Thymus (tissue), 11 donors: ENCODE data around the gene SUGP1. TPM values are rescaled to one million over a fixed set of nuclear protein-coding genes. Genes with fewer than 3 reads are reported as not detected.

ENCODE experiments used
- DNase-seq, 9 donors: peaks; one replicate each; pipeline ENCODE4 v3.0.0-alpha.2; 2013; ENCODE audit warnings: low spot score in 9 of 9, low read depth in 6 of 9, missing footprints in 1 of 9
- H3K27ac ChIP-seq, 2 donors: one replicate each; pipeline ENCODE4 v1.5.1; 2013; ENCODE audit warnings: control low read depth in 1 of 2, low read depth in 1 of 2, low read length in 1 of 2, mild to moderate bottlenecking in 1 of 2, moderate library complexity in 1 of 2
- H3K27me3 ChIP-seq, 2 donors: one replicate each; pipeline ENCODE4 v1.5.1; 2013; ENCODE audit warnings: low read length in 1 of 2; ENCODE audit not compliant: control insufficient read depth in 2 of 2, insufficient read depth in 1 of 2
- H3K36me3 ChIP-seq, 2 donors: one replicate each; pipeline ENCODE4 v1.5.1; 2013; ENCODE audit warnings: low read length in 1 of 2, mild to moderate bottlenecking in 1 of 2, moderate library complexity in 1 of 2; ENCODE audit not compliant: control insufficient read depth in 2 of 2, insufficient read depth in 2 of 2
- H3K4me1 ChIP-seq, 2 donors: one replicate each; pipeline ENCODE4 v1.5.1; 2013; ENCODE audit warnings: low read length in 2 of 2; ENCODE audit not compliant: control insufficient read depth in 2 of 2, insufficient read depth in 2 of 2
- H3K4me3 ChIP-seq, 2 donors: one replicate each; pipeline ENCODE4 v1.5.1; 2013; ENCODE audit warnings: low read length in 2 of 2, control low read depth in 1 of 2, mild to moderate bottlenecking in 1 of 2
- H3K9me3 ChIP-seq, 2 donors: one replicate each; pipeline ENCODE4 v1.5.1; 2013; ENCODE audit warnings: low read length in 1 of 2, mild to moderate bottlenecking in 1 of 2; ENCODE audit not compliant: control insufficient read depth in 2 of 2, insufficient read depth in 1 of 2
- WGBS: extraction: QIAGEN DNeasy Blood & Tissue Kit; methylation state at CpG from one replicate; pipeline ENCODE4 v1.1.7; 2013; 5-methylcytosine and 5-hydroxymethylcytosine counted together
- polyA plus RNA-seq: library from polyadenylated mRNA; stranded (reverse); fragments of 200-250 nt; gene quantifications from one replicate; pipeline ENCODE4 v1.2.3, GENCODE V29; 2013
- total RNA-seq: library from RNA; stranded (reverse); fragments of 120-200 nt; gene quantifications from one replicate; pipeline ENCODE4 v1.2.4, GENCODE V29; 2013
- donor health status: healthy.

The SUGP1 gene
- total and polyA plus RNA-seq, 2 donors, result 31.8 to 62.7 TPM

DNA sequence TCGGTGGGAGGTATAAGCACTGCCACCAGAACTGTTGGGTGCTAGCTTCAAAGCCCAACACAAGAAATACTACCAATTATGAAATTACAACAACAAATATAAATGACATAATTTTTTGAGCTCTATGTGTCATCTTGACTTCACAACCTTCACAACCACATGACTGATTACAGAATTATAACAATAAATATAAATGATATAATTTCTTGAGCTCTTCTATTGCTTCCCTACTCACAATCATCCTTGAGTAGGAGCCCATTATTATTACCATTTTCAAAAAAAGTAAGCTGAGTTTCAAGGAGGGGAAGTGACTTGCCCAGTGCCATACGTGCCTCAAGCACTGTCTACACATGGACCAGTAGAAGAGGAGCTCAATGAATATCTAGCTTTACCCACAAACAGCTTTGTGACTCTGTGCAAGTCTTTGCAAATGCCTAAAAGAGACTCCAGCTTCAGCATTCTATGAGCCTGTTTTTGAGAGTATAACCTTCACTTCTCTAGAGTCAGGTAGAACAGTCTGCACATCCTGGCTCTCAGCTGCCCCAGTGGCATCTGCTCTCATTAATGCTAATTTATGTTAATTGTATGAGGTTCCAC is 86.0 kb downstream of the SUGP1 start:
- no peak for DNase-seq
- Histone ChIP-seq H3K4me1 (no peaks in the 10 kb centered on the region), H3K4me3 (no peak overlapping the region), H3K9me3 (peaks cover 8 to 20% of the 10 kb centered on the region in 2 donors), H3K27ac (no peak overlapping the region), H3K27me3 (peaks cover 0 to 2% of the 10 kb centered on the region in 2 donors), H3K36me3 (no peaks in the 10 kb centered on the region)
- 94% methylated on average over 2 of the region's 2 CpGs for WGBS

DNA sequence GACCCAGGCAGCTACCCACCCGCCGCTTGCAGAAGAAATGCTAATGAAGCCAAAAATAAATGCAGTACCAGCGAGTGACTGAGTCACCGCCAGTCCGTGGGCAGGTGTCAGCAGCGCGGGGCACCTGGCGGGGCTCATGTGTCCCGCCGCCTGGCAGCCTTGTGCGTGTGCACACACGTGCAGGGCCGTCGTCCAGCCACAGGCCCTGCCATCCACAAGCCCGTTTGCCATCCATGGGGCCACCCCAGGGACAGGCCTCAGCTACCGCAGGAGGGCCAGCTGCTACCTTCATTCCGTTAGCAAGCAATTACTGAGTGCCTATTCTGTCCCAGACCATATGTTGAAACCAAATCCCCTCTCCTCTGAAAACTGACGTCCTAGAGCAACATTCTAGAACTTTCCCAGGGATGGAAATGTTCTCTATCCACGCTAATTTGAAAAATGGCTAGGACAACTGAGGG is 88.0 kb downstream of the SUGP1 start:
- Histone ChIP-seq H3K4me3 (no peak overlapping the region), H3K9me3 (peaks cover 8 to 20% of the 10 kb centered on the region in 2 donors), H3K36me3 (no peaks in the 10 kb centered on the region), H3K27me3 (peaks cover 0 to 8% of the 10 kb centered on the region in 2 donors), H3K4me1 (no peaks in the 10 kb centered on the region), H3K27ac (no peak overlapping the region)
- no peak for DNase-seq
- 81% methylated on average over 19 of the region's 19 CpGs for WGBS

DNA sequence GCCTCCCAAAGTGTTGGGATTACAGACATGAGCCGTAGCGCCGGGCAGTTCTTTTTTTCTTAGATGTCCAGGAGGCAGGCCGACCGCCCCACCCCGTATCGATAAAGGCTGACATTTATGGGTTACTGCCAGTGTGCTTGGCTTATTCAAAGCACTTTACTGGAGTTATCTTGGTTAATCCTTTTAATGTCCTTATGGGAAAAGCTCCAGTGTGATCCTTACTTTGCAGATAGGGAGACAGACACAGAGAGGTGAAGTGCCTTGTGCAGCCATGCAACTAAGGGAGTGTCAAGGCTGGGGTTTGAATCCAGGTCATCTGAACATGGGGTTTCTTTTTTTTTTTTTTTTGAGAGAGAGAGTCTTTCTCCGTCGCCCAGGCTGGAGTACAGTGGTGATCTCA is 89.3 kb downstream of the SUGP1 start:
- Histone ChIP-seq H3K27ac (no peak overlapping the region), H3K27me3 (peaks cover 0 to 16% of the 10 kb centered on the region in 2 donors), H3K4me3 (no peak overlapping the region), H3K36me3 (no peaks in the 10 kb centered on the region), H3K9me3 (peaks cover 8 to 20% of the 10 kb centered on the region in 2 donors), H3K4me1 (no peaks in the 10 kb centered on the region)
- no peak for DNase-seq
- WGBS, result 96% methylated on average over 9 of the region's 9 CpGs

DNA sequence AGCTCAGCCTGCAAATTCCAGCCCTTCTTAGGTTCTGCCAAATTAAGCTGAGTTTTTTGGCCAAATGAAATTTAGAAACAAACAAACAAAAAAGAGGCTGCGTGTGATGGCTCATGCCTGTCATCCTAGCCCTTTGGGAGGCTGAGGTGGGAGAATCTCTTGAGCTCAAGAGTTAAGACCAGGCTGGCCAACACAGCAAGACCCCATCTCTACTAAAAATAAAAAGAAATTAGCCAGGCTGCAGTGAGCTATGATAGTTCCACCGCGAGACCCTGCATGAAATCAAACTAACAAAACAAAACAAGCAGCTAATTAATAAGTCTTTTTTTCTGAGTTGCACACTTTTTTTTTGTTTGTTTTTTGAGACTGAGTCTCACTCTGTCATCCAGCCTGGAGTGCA is 90.6 kb downstream of the SUGP1 start:
- WGBS, result 95% methylated on average over 3 of the region's 3 CpGs

DNA sequence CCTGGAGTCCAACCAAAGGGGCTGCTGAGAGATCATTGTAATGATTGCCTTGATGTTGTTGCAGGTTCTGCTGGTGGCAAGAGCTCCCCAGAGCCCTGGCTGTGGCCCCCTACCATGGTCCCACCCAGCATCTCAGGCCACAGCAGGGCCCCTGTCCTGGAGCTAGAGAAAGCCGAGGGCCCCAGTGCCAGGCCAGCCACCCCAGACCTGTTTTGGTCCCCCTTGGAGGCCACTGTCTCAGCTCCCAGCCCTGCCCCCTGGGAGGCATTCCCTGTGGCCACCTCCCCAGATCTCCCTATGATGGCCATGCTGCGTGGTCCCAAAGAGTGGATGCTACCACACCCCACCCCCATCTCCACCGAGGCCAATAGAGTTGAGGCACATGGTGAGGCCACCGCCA is 93.1 kb downstream of the SUGP1 start:
- 89% methylated on average over 4 of the region's 4 CpGs for WGBS
- peaks cover 9 to 47% of the 10 kb centered on the region in 2 donors for H3K27me3 ChIP-seq

More for the DNA sequence above, 90.6 kb downstream of the SUGP1 start:
- no peak overlapping the region for H3K27ac ChIP-seq
- no peak overlapping the region for H3K4me3 ChIP-seq
- H3K36me3 ChIP-seq, result no peaks in the 10 kb centered on the region
- DNase-seq, result no peak
- peaks cover 2 to 4% of the 10 kb centered on the region in 2 donors for H3K4me1 ChIP-seq
- H3K9me3 ChIP-seq, result peaks cover 5 to 14% of the 10 kb centered on the region in 2 donors
- H3K27me3 ChIP-seq, result peaks cover 7 to 26% of the 10 kb centered on the region in 2 donors

DNA sequence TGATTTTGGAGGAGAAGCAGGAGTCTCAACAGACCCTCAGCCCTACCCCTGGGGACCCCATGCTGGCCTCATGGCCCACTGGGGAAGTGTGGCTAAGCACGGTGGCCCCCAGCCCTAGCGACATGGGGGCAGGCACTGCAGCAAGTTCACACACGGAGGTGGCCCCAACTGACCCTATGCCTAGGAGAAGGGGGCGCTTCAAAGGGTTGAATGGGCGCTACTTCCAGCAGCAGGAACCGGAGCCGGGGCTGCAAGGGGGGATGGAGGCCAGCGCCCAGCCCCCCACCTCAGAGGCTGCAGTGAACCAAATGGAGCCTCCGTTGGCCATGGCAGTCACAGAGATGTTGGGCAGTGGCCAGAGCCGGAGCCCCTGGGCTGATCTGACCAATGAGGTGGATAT is 93.6 kb downstream of the SUGP1 start:
- Histone ChIP-seq H3K36me3 (no peaks in the 10 kb centered on the region), H3K27me3 (peaks cover 9 to 46% of the 10 kb centered on the region in 2 donors), H3K9me3 (no peaks in the 10 kb centered on the region), H3K4me1 (peaks cover 2 to 4% of the 10 kb centered on the region in 2 donors), H3K27ac (no peak overlapping the region), H3K4me3 (no peak overlapping the region)
- DNase-seq, result no peak
- WGBS, result 81% methylated on average over 10 of the region's 10 CpGs

More for the DNA sequence above, 93.1 kb downstream of the SUGP1 start:
- no peak overlapping the region for H3K27ac ChIP-seq
- H3K4me3 ChIP-seq, result no peak overlapping the region
- no peaks in the 10 kb centered on the region for H3K36me3 ChIP-seq
- no peak for DNase-seq
- no peaks in the 10 kb centered on the region for H3K9me3 ChIP-seq
- H3K4me1 ChIP-seq, result peaks cover 2 to 4% of the 10 kb centered on the region in 2 donors

DNA sequence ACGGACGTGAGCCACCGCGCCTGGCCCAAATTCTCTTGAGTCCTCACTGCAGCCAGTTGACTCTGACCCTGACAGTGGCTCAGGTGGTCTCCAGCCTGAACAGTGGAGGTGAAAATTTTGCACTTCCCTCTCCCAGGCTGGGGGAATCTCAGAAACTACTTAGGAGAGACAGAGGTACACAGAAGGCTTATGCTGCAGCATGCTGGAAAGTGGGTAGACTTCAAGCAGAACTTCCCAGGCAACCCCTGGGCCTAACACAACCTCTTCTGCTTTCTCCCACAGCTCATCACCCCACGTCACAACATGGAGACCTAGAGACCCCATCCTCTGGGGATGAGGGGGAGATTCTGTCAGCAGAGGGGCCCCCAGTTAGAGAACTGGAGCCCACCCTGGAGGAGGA is 94.1 kb downstream of the SUGP1 start:
- WGBS, result 91% methylated on average over 5 of the region's 5 CpGs
- peaks cover 2 to 4% of the 10 kb centered on the region in 2 donors for H3K4me1 ChIP-seq
- H3K27ac ChIP-seq, result no peak overlapping the region
- no peaks in the 10 kb centered on the region for H3K36me3 ChIP-seq
- no peak for DNase-seq
- H3K9me3 ChIP-seq, result no peaks in the 10 kb centered on the region
- H3K4me3 ChIP-seq, result no peak overlapping the region
- H3K27me3 ChIP-seq, result peaks cover 9 to 46% of the 10 kb centered on the region in 2 donors

Other genes starting within 250 kb of the SUGP1 start
- gene TMEM161A, start 182.0 kb downstream of the SUGP1 start, total RNA-seq, result 13.6 TPM
- gene TMEM161A, start 182.0 kb downstream of the SUGP1 start, polyA plus RNA-seq, result 33.0 TPM
- 0.42 TPM for gene MEF2B, start 150.2 kb downstream of the SUGP1 start, total RNA-seq
- 2.1 TPM for gene MEF2B, start 150.2 kb downstream of the SUGP1 start, polyA plus RNA-seq
- 12.5 TPM for gene BORCS8, start 128.4 kb downstream of the SUGP1 start, total RNA-seq
- 23.8 TPM for gene BORCS8, start 128.4 kb downstream of the SUGP1 start, polyA plus RNA-seq
- gene RFXANK, start 128.3 kb downstream of the SUGP1 start, total RNA-seq, result 144 TPM
- 136 TPM for gene RFXANK, start 128.3 kb downstream of the SUGP1 start, polyA plus RNA-seq
- 17.7 TPM for gene NR2C2AP, start 117.1 kb downstream of the SUGP1 start, total RNA-seq
- 20.1 TPM for gene NR2C2AP, start 117.1 kb downstream of the SUGP1 start, polyA plus RNA-seq
- gene NCAN, start 108.6 kb downstream of the SUGP1 start, total RNA-seq, result 0.14 TPM
- gene NCAN, start 108.6 kb downstream of the SUGP1 start, polyA plus RNA-seq, result 0.27 TPM
- 0.09 TPM for gene TM6SF2, start 47.2 kb downstream of the SUGP1 start, total RNA-seq
- 0.07 TPM for gene TM6SF2, start 47.2 kb downstream of the SUGP1 start, polyA plus RNA-seq
- gene MAU2, start 320 bp upstream of the SUGP1 start, total RNA-seq, result 16.9 TPM
- gene MAU2, start 320 bp upstream of the SUGP1 start, polyA plus RNA-seq, result 29.8 TPM
- gene GATAD2A, start 85.2 kb upstream of the SUGP1 start, total RNA-seq, result 24.9 TPM
- gene GATAD2A, start 85.2 kb upstream of the SUGP1 start, polyA plus RNA-seq, result 20.9 TPM
- 1.2 TPM for gene TSSK6, start 195.0 kb upstream of the SUGP1 start, total RNA-seq
- gene TSSK6, start 195.0 kb upstream of the SUGP1 start, polyA plus RNA-seq, result 3.0 TPM
- 433 TPM for gene NDUFA13, start 195.7 kb upstream of the SUGP1 start, total RNA-seq
- 219 TPM for gene NDUFA13, start 195.7 kb upstream of the SUGP1 start, polyA plus RNA-seq
- gene YJEFN3, start 208.4 kb upstream of the SUGP1 start, total RNA-seq, result 1.0 TPM
- 37.1 TPM for gene YJEFN3, start 208.4 kb upstream of the SUGP1 start, polyA plus RNA-seq
- gene CILP2, start 217.8 kb upstream of the SUGP1 start, total RNA-seq, result 0.09 TPM
- gene CILP2, start 217.8 kb upstream of the SUGP1 start, polyA plus RNA-seq, result 0.23 TPM